Measurements from ENCODE around the gene ABO. TPM values are rescaled to one million over a fixed set of nuclear protein-coding genes. Genes with fewer than 3 reads are reported as not detected.
"Not testable (repeated sequence)": the region's sequence is repeated elsewhere in the genome, so short reads cannot be mapped to it uniquely, and the experiment has no call there.

The ABO gene
- total RNA-seq, 4 donors from 2014 or later: 1.8 to 7.3 (median 4.0) TPM

GRCh38 chr9:133304158-133304470, 29.1 kb upstream of the ABO start:
- DNase-seq (ENCODE audit: low spot score): no peak
- no peak for ATAC-seq (ENCODE audit: low FRiP score)
- TF ChIP-seq CTCF (IDR thresholded peaks at IDR 0.05): no peak

GRCh38 chr9:133303266-133304157, 28.5 kb upstream of the ABO start:
- TF ChIP-seq CTCF (IDR thresholded peaks at IDR 0.05): no peak
- no peak for ATAC-seq (ENCODE audit: low FRiP score)
- DNase-seq (ENCODE audit: low spot score): no peak

GRCh38 chr9:133301253-133302230, 26.5 kb upstream of the ABO start:
- ATAC-seq (ENCODE audit: low FRiP score) (no peak), DNase-seq (ENCODE audit: low spot score) (no peak)
- TF ChIP-seq CTCF (IDR thresholded peaks at IDR 0.05): no peak

GRCh38 chr9:133299996-133300395, 25.0 kb upstream of the ABO start:
- not testable (repeated sequence) for DNase-seq (ENCODE audit: low spot score); ATAC-seq (ENCODE audit: low FRiP score)

- no peak for TF ChIP-seq CTCF (IDR thresholded peaks at IDR 0.05)
- no peak for DNase-seq (ENCODE audit: low spot score)
- no peak for ATAC-seq (ENCODE audit: low FRiP score)
These were observed 19.3 kb upstream of the ABO start for GRCh38 chr9:133294257-133294656.

- no peak for TF ChIP-seq CTCF (IDR thresholded peaks at IDR 0.05)
- ATAC-seq (ENCODE audit: low FRiP score): no peak
- no peak for DNase-seq (ENCODE audit: low spot score)
These were observed 15.8 kb upstream of the ABO start for GRCh38 chr9:133290751-133291302.

- no peak for DNase-seq (ENCODE audit: low spot score)
- ATAC-seq (ENCODE audit: low FRiP score): no peak
- no peak for TF ChIP-seq CTCF (IDR thresholded peaks at IDR 0.05)
These were observed 11.5 kb upstream of the ABO start for GRCh38 chr9:133286523-133286922.

Measured in omental fat pad (tissue), 4 donors.